Thyroid gland (tissue), 4 donors: Measurements from ENCODE around the gene PPP2R5D. TPM values are rescaled to one million over a fixed set of nuclear protein-coding genes. Genes with fewer than 3 reads are reported as not detected.

Source experiments
- DNase-seq, 2 donors: peaks; one replicate each; pipeline ENCODE4 v3.0.0-alpha.2; 2019
- H3K27ac ChIP-seq, 3 donors: fragments of 200-600 bp; sonication (generic); 1 replicate in 2 of 3; 2 replicates in 1 of 3; pipeline ENCODE4 v1.5.1; 2016 to 2019; ENCODE audit warnings: mild to moderate bottlenecking in 1 of 3, moderate library complexity in 1 of 3
- H3K27me3 ChIP-seq: fragments of 200-600 bp; sonication (generic); one replicate; pipeline ENCODE4 v1.5.1; 2019
- H3K36me3 ChIP-seq, 2 donors: fragments of 200-600 bp; sonication (generic); one replicate each; pipeline ENCODE4 v1.5.1; 2016 to 2019
- H3K4me1 ChIP-seq, 2 donors: fragments of 200-600 bp; sonication (generic); one replicate each; pipeline ENCODE4 v1.5.1; 2017 to 2019
- H3K4me3 ChIP-seq, 3 donors: fragments of 200-600 bp; sonication (generic); replicated peaks in 1 of 3; 1 replicate in 2 of 3; 2 replicates in 1 of 3; pipeline ENCODE4 v1.5.1; 2016; ENCODE audit warnings: mild to moderate bottlenecking in 1 of 3
- H3K9me3 ChIP-seq: fragments of 200-600 bp; sonication (generic); one replicate; pipeline ENCODE4 v1.5.1; 2017
- POLR2A ChIP-seq, 2 donors: fragments of 450-650 bp; IDR thresholded peaks; one replicate each; pipeline ENCODE4 v1.6.1; 2017; ENCODE audit warnings: antibody characterized with exemption in 2 of 2, mild to moderate bottlenecking in 2 of 2, moderate library complexity in 1 of 2
- WGBS, 2 donors: methylation state at CpG; one replicate each; pipeline ENCODE4 v1.1.5; 2017; 5-methylcytosine and 5-hydroxymethylcytosine counted together
- intact Hi-C: fragments of 100-400 bp; cut with DNase I; formaldehyde crosslinking; loops from one replicate; pipeline ENCODE4 v1.15.1; 2023
- total RNA-seq, 4 donors: library from RNA; depleted of rRNA; stranded (reverse); fragments of >200 nt; gene quantifications; one replicate each; pipeline ENCODE4 v1.2.3, GENCODE V29; 2016
- TF ChIP-seq, protein P1 (sequence below), 6 experiments: fragments of 200-600 bp in 3 of 6; fragments of 450-650 bp in 3 of 6; sonication (generic) in 3 of 6; IDR thresholded peaks; one replicate each; pipeline ENCODE4 v1.5.1; 2016 to 2019; ENCODE audit warnings: antibody characterized with exemption in 6 of 6, mild to moderate bottlenecking in 2 of 6, inconsistent platforms in 1 of 6, moderate library complexity in 1 of 6

The PPP2R5D gene
- total RNA-seq, 4 donors from 2014 or later, result 22.8 to 47.0 (median 28.2) TPM

DNA sequence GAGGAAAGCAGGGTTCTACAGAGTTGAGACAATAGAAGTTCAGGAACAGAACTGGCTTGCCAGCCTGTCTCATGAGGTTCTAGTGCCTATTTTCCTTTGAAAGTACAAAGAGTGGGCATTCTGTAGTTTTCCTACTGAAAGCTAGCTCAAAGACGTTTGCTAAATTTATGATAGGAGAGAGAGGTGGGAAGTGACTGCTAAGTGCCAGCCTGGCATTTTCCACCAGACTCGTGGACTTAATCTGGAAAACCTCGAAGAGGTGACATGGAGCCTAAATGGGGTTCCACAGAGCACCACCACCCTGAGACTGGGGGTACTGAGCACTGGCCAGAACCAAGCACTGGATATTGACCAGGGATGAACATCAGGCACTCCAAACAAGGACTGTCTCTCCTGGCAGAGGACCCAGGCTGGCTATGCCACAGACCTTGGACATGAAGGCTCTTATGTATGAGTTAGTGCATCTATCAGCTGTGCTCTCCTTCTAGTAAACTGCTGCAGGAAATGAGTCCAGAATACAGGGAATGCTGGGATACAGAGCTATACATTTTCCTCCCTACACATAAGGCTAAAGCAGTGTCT, 12.5 kb upstream of the PPP2R5D start:
- no peak for DNase-seq
- H3K4me1 ChIP-seq, result no peaks in the 10 kb centered on the region
- H3K27ac ChIP-seq, result no peak overlapping the region
- WGBS, 2 donors, result 91 to 93% methylated on average over 3 of the region's 3 CpGs
- no peak overlapping the region for H3K4me3 ChIP-seq
- H3K36me3 ChIP-seq, result peaks cover 6 to 8% of the 10 kb centered on the region in 2 donors
- no peaks in the 10 kb centered on the region for H3K27me3 ChIP-seq
- H3K9me3 ChIP-seq, result no peaks in the 10 kb centered on the region
- TF ChIP-seq, protein P1, sequence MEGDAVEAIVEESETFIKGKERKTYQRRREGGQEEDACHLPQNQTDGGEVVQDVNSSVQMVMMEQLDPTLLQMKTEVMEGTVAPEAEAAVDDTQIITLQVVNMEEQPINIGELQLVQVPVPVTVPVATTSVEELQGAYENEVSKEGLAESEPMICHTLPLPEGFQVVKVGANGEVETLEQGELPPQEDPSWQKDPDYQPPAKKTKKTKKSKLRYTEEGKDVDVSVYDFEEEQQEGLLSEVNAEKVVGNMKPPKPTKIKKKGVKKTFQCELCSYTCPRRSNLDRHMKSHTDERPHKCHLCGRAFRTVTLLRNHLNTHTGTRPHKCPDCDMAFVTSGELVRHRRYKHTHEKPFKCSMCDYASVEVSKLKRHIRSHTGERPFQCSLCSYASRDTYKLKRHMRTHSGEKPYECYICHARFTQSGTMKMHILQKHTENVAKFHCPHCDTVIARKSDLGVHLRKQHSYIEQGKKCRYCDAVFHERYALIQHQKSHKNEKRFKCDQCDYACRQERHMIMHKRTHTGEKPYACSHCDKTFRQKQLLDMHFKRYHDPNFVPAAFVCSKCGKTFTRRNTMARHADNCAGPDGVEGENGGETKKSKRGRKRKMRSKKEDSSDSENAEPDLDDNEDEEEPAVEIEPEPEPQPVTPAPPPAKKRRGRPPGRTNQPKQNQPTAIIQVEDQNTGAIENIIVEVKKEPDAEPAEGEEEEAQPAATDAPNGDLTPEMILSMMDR (IDR thresholded peaks at IDR 0.05), result no peak
- no peak for TF ChIP-seq POLR2A (IDR thresholded peaks at IDR 0.05)
- intact Hi-C loops, result no loop called here

DNA sequence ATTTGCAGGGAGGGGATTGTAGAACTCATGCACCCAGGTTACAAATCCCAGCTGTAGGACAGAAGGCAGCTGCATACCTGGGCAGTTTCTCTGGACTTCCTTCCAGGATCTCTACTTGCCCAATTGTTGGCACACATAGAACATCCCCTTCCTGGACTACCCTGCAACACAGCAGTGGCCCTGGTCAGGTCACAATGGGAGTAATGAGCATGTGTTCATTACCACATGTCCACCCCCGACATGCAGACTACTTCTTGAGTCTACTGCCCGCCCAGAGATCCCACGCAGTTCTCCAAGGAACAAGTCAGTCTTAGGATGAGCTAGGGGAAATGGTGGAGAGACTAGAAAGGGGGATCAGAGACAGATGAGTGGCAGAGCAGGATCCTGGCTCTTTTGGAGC, 10.4 kb upstream of the PPP2R5D start:
- DNase-seq, result no peak

GRCh38 chr6:42974919-42975505, 9.4 kb upstream of the PPP2R5D start:
- intact Hi-C loops, result loop anchor here (5.0 kb wide), 1 partner anchor 42 kb away; no protein-coding TSS in a partner anchor
- no peaks in the 10 kb centered on the region for H3K36me3 ChIP-seq
- DNase-seq, result no peak
- TF ChIP-seq, protein P1 (IDR thresholded peaks at IDR 0.05), result no peak
- no peak for TF ChIP-seq POLR2A (IDR thresholded peaks at IDR 0.05)
- H3K9me3 ChIP-seq, result no peaks in the 10 kb centered on the region
- H3K27me3 ChIP-seq, result no peaks in the 10 kb centered on the region
- no peak overlapping the region for H3K27ac ChIP-seq
- WGBS, 2 donors, result 89 to 96% methylated on average over 5 of the region's 5 CpGs
- H3K4me1 ChIP-seq, result peaks cover 12 to 18% of the 10 kb centered on the region in 2 donors
- no peak overlapping the region for H3K4me3 ChIP-seq

More for the DNA sequence above, 10.4 kb upstream of the PPP2R5D start:
- Histone ChIP-seq H3K27ac (no peak overlapping the region), H3K36me3 (peaks cover 0 to 5% of the 10 kb centered on the region in 2 donors), H3K27me3 (no peaks in the 10 kb centered on the region), H3K4me1 (peaks cover 6 to 11% of the 10 kb centered on the region in 2 donors), H3K4me3 (no peak overlapping the region), H3K9me3 (no peaks in the 10 kb centered on the region)
- WGBS, 2 donors, result 95 to 100% methylated on average over 3 of the region's 3 CpGs
- intact Hi-C loops, result no loop called here
- TF ChIP-seq, protein P1 (IDR thresholded peaks at IDR 0.05), result no peak
- no peak for TF ChIP-seq POLR2A (IDR thresholded peaks at IDR 0.05)

DNA sequence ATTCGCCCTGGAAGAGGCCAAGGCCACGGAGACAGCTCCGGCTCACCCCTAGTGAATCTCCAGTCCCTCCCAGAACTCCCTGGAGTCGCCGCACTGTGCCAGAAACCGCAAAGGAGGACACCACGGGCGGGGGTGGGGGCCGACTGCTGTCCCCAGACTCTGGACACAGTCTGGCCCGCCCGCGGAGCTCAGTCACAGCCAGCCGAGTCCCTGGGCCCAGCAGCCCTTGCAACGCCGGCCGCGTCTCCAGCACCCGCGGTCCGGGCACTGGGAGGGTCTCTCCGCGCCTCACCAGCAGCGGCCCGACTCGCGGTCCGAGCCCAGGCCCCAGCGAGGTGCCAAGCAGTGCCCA, 5.9 kb upstream of the PPP2R5D start:
- no peaks in the 10 kb centered on the region for H3K9me3 ChIP-seq
- H3K4me1 ChIP-seq, result peaks cover 13 to 21% of the 10 kb centered on the region in 2 donors
- 0% methylated on average over 3 to 15 of the region's 28 CpGs for WGBS, 2 donors
- TF ChIP-seq, protein P1 (IDR thresholded peaks at IDR 0.05), result no peak
- TF ChIP-seq POLR2A (IDR thresholded peaks at IDR 0.05), result no peak
- intact Hi-C loops, result loop anchor here (5.0 kb wide), 1 partner anchor 39 kb away; no protein-coding TSS in a partner anchor
- H3K4me3 ChIP-seq, result peak overlapping the region; percentile 7 to 94 (median 83)
- H3K36me3 ChIP-seq, result no peaks in the 10 kb centered on the region
- no peaks in the 10 kb centered on the region for H3K27me3 ChIP-seq
- DNase-seq, result peak; percentile 29 to 32
- H3K27ac ChIP-seq, result peak overlapping the region; percentile 71 to 79 (median 74)
